CD8-positive, alpha-beta memory T cell (primary cell): Measurements from ENCODE around the gene MLLT11. TPM values are rescaled to one million over a fixed set of nuclear protein-coding genes. Genes with fewer than 3 reads are reported as not detected.

ENCODE experiments used
- polyA plus RNA-seq: library from polyadenylated mRNA; unstranded; fragments of 300-500 nt; fragmentation: Illumina TruSeq; gene quantifications from one replicate; pipeline ENCODE4 v1.2.3, GENCODE V29; 2021
- total RNA-seq, 2 experiments: library from RNA; stranded (reverse); gene quantifications; one replicate each; pipeline ENCODE4 v1.2.3, GENCODE V29; 2021

The MLLT11 gene
- total and polyA plus RNA-seq, 3 experiments from 2014 or later: 3.3 to 4.7 (median 3.9) TPM

Other genes with a start within 250 kb of the MLLT11 start
- gene ARNT, start 183.8 kb upstream of the MLLT11 start, total RNA-seq: 10 to 100 TPM; 35.7 to 40.3 TPM
- gene ARNT, start 183.8 kb upstream of the MLLT11 start, polyA plus RNA-seq: 20.3 TPM
- gene CTXND2, start 173.3 kb upstream of the MLLT11 start, total RNA-seq: not detected
- gene CTXND2, start 173.3 kb upstream of the MLLT11 start, polyA plus RNA-seq: not detected
- gene SETDB1, start 134.0 kb upstream of the MLLT11 start, total RNA-seq: 10 to 100 TPM; 45.4 to 47.5 TPM
- gene SETDB1, start 134.0 kb upstream of the MLLT11 start, polyA plus RNA-seq: 15.5 TPM
- gene CERS2, start 85.6 kb upstream of the MLLT11 start, total RNA-seq: 100 to 1,000 TPM; 224 to 232 TPM
- 167 TPM for gene CERS2, start 85.6 kb upstream of the MLLT11 start, polyA plus RNA-seq
- not detected for gene ANXA9, start 78.1 kb upstream of the MLLT11 start, total RNA-seq
- gene ANXA9, start 78.1 kb upstream of the MLLT11 start, polyA plus RNA-seq: not detected
- 1 to 10 TPM; 5.7 to 6.3 TPM for gene MINDY1, start 53.5 kb upstream of the MLLT11 start, total RNA-seq
- gene MINDY1, start 53.5 kb upstream of the MLLT11 start, polyA plus RNA-seq: 1.8 TPM
- gene PRUNE1, start 51.9 kb upstream of the MLLT11 start, total RNA-seq: 10 to 100 TPM; 14.6 to 16.8 TPM
- 49.4 TPM for gene PRUNE1, start 51.9 kb upstream of the MLLT11 start, polyA plus RNA-seq
- gene BNIPL, start 23.8 kb upstream of the MLLT11 start, total RNA-seq: 1 to 10 TPM in 1 of 2 experiments, under 1 TPM in 1; 0.75 to 1.3 TPM
- gene BNIPL, start 23.8 kb upstream of the MLLT11 start, polyA plus RNA-seq: 0.08 TPM
- 1 to 10 TPM; 1.6 to 2.3 TPM for gene C1orf56, start 12.6 kb upstream of the MLLT11 start, total RNA-seq
- gene C1orf56, start 12.6 kb upstream of the MLLT11 start, polyA plus RNA-seq: 2.7 TPM
- 100 to 1,000 TPM; 201 to 213 TPM for gene CDC42SE1, start 775 bp upstream of the MLLT11 start, total RNA-seq
- gene CDC42SE1, start 775 bp upstream of the MLLT11 start, polyA plus RNA-seq: 104 TPM
- 10 to 100 TPM; 19.2 to 19.4 TPM for gene GABPB2, start 10.4 kb downstream of the MLLT11 start, total RNA-seq
- 16.0 TPM for gene GABPB2, start 10.4 kb downstream of the MLLT11 start, polyA plus RNA-seq
- 1 to 10 TPM; 2.9 to 3.1 TPM for gene SEMA6C, start 86.2 kb downstream of the MLLT11 start, total RNA-seq
- gene SEMA6C, start 86.2 kb downstream of the MLLT11 start, polyA plus RNA-seq: 1.5 TPM
- gene TNFAIP8L2, start 96.3 kb downstream of the MLLT11 start, total RNA-seq: 10 to 100 TPM; 24.6 to 25.5 TPM
- 22.6 TPM for gene TNFAIP8L2, start 96.3 kb downstream of the MLLT11 start, polyA plus RNA-seq
- 1 to 10 TPM; 4.6 to 5.5 TPM for gene LYSMD1, start 105.5 kb downstream of the MLLT11 start, total RNA-seq
- 0.54 TPM for gene LYSMD1, start 105.5 kb downstream of the MLLT11 start, polyA plus RNA-seq
- gene SCNM1, start 105.7 kb downstream of the MLLT11 start, total RNA-seq: 10 to 100 TPM; 86.3 to 90.9 TPM
- 58.4 TPM for gene SCNM1, start 105.7 kb downstream of the MLLT11 start, polyA plus RNA-seq
- 1 to 10 TPM; 2.4 to 3.7 TPM for gene TMOD4, start 115.6 kb downstream of the MLLT11 start, total RNA-seq
- 1.0 TPM for gene TMOD4, start 115.6 kb downstream of the MLLT11 start, polyA plus RNA-seq
- gene VPS72, start 129.8 kb downstream of the MLLT11 start, total RNA-seq: 10 to 100 TPM; 84.4 to 85.4 TPM
- gene VPS72, start 129.8 kb downstream of the MLLT11 start, polyA plus RNA-seq: 68.3 TPM
- 10 to 100 TPM; 76.7 to 77.0 TPM for gene PIP5K1A, start 138.2 kb downstream of the MLLT11 start, total RNA-seq
- 13.0 TPM for gene PIP5K1A, start 138.2 kb downstream of the MLLT11 start, polyA plus RNA-seq
- 100 to 1,000 TPM; 250 to 256 TPM for gene PSMD4, start 194.3 kb downstream of the MLLT11 start, total RNA-seq
- 239 TPM for gene PSMD4, start 194.3 kb downstream of the MLLT11 start, polyA plus RNA-seq
- gene ZNF687, start 221.9 kb downstream of the MLLT11 start, total RNA-seq: 10 to 100 TPM; 23.8 to 26.5 TPM
- gene ZNF687, start 221.9 kb downstream of the MLLT11 start, polyA plus RNA-seq: 1.6 TPM